Measurements from ENCODE around the gene MAP4.

MAP4 gene

GRCh38 chr3:47902746-47903145 lies 113.5 kb downstream of the MAP4 start:
- peaks cover 0 to 4% of the 10 kb centered on the region in 2 experiments for H3K4me1 ChIP-seq (ENCODE audit: control insufficient read depth in 1 of 2, insufficient read depth in 2 of 2, low read length in 2 of 2)
- H4K12ac ChIP-seq (ENCODE audit: low read depth, low read length), result no peak overlapping the region
- H3K27ac ChIP-seq (ENCODE audit: low read depth, low read length), result no peak overlapping the region
- H3K14ac ChIP-seq (ENCODE audit: low read length), result no peak overlapping the region
- no peak overlapping the region for H2BK120ac ChIP-seq (ENCODE audit: insufficient read depth, low read length, poor library complexity)
- H2BK12ac ChIP-seq (ENCODE audit: low read length), result no peak overlapping the region
- H2BK5ac ChIP-seq (ENCODE audit: low read depth, low read length, poor library complexity), result no peak overlapping the region
- no peaks in the 10 kb centered on the region for H3K79me1 ChIP-seq (ENCODE audit: low read length)
- H3K23ac ChIP-seq (ENCODE audit: low read length), result no peak overlapping the region
- no peak overlapping the region for H2AFZ ChIP-seq (ENCODE audit: insufficient read depth, low read length, poor library complexity)
- no peak overlapping the region for H3K9ac ChIP-seq (ENCODE audit: low read length)
- H3K4me3 ChIP-seq (ENCODE audit: low read depth, low read length), result no peak overlapping the region
- no peaks in the 10 kb centered on the region for H3K9me3 ChIP-seq (ENCODE audit: insufficient read depth, low read depth, low read length)
- no peak overlapping the region for H4K91ac ChIP-seq (ENCODE audit: low read depth, low read length)
- no peak overlapping the region for H4K8ac ChIP-seq (ENCODE audit: low read depth, low read length)
- no peak overlapping the region for H3K4ac ChIP-seq (ENCODE audit: low read depth, low read length)
- H3K36me3 ChIP-seq (ENCODE audit: control insufficient read depth in 1 of 2, insufficient read depth in 2 of 2, low read length in 2 of 2), result peaks cover 4 to 8% of the 10 kb centered on the region in 2 experiments
- H3K27me3 ChIP-seq (ENCODE audit: insufficient read depth, low read length), result no peaks in the 10 kb centered on the region
- DNase-seq, result no peak
- H3K18ac ChIP-seq (ENCODE audit: low read length), result no peak overlapping the region
- H2AK5ac ChIP-seq (ENCODE audit: low read length), result no peak overlapping the region
- no peak overlapping the region for H3K4me2 ChIP-seq (ENCODE audit: low read length)
- no peaks in the 10 kb centered on the region for H3K79me2 ChIP-seq (ENCODE audit: control insufficient read depth, insufficient read depth, low read length, poor library complexity)

- no peak overlapping the region for H2AK5ac ChIP-seq (ENCODE audit: low read length)
- no peak overlapping the region for H2BK5ac ChIP-seq (ENCODE audit: low read depth, low read length, poor library complexity)
- no peak overlapping the region for H4K91ac ChIP-seq (ENCODE audit: low read depth, low read length)
- H4K8ac ChIP-seq (ENCODE audit: low read depth, low read length), result no peak overlapping the region
- no peak overlapping the region for H3K23ac ChIP-seq (ENCODE audit: low read length)
- H3K9me3 ChIP-seq (ENCODE audit: insufficient read depth, low read depth, low read length), result no peaks in the 10 kb centered on the region
- H3K14ac ChIP-seq (ENCODE audit: low read length), result no peak overlapping the region
- H3K36me3 ChIP-seq (ENCODE audit: control insufficient read depth in 1 of 2, insufficient read depth in 2 of 2, low read length in 2 of 2), result peaks cover 6 to 11% of the 10 kb centered on the region in 2 experiments
- H3K4me3 ChIP-seq (ENCODE audit: low read depth, low read length), result no peak overlapping the region
- no peak for DNase-seq
- no peaks in the 10 kb centered on the region for H3K27me3 ChIP-seq (ENCODE audit: insufficient read depth, low read length)
- H3K9ac ChIP-seq (ENCODE audit: low read length), result no peak overlapping the region
- H3K79me1 ChIP-seq (ENCODE audit: low read length), result no peaks in the 10 kb centered on the region
- no peak overlapping the region for H3K4me2 ChIP-seq (ENCODE audit: low read length)
- H3K79me2 ChIP-seq (ENCODE audit: control insufficient read depth, insufficient read depth, low read length, poor library complexity), result no peaks in the 10 kb centered on the region
- no peak overlapping the region for H3K18ac ChIP-seq (ENCODE audit: low read length)
- H4K12ac ChIP-seq (ENCODE audit: low read depth, low read length), result no peak overlapping the region
- no peak overlapping the region for H3K27ac ChIP-seq (ENCODE audit: low read depth, low read length)
- H3K4ac ChIP-seq (ENCODE audit: low read depth, low read length), result no peak overlapping the region
- no peak overlapping the region for H2AFZ ChIP-seq (ENCODE audit: insufficient read depth, low read length, poor library complexity)
- H3K4me1 ChIP-seq (ENCODE audit: control insufficient read depth in 1 of 2, insufficient read depth in 2 of 2, low read length in 2 of 2), result peaks cover 0 to 4% of the 10 kb centered on the region in 2 experiments
- no peak overlapping the region for H2BK120ac ChIP-seq (ENCODE audit: insufficient read depth, low read length, poor library complexity)
- WGBS (ENCODE audit: extremely low coverage, insufficient coverage, insufficient read length), result no CpG with 5 or more reads among the region's 7 CpGs
- no peak overlapping the region for H2BK12ac ChIP-seq (ENCODE audit: low read length)
These were observed 114.9 kb downstream of the MAP4 start for GRCh38 chr3:47901280-47901833.

DNA sequence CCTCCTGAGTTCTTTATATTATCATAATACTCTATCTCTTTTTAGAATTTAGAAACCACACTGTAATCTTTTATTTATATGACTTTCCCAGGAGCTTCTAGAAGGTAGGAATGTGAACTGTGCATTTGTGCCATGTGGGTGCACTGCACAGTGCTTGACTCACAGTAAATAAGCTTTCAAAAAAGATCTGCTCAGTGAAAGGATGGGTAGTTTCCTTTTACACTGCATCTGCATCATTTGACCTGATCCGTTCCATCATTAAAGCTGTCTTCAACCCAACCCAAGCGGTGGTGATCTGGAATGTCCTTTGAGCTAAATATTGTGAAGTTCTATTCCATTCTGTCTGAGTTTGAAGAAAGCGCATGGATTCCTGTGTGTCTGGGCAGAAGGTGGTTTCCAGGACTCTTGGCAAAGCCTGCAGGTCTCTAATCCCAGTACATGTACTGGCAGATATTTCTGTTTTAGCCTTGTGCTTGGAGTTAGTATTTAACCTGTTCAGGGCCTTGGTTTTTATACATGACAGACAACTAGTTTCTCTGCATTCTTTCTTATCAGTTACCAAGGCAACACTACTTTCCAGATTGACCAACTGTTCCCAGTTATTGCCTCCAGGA lies 116.6 kb downstream of the MAP4 start:
- Histone ChIP-seq H3K27me3 (ENCODE audit: insufficient read depth, low read length) (no peaks in the 10 kb centered on the region), H4K12ac (ENCODE audit: low read depth, low read length) (no peak overlapping the region), H3K23ac (ENCODE audit: low read length) (no peak overlapping the region), H3K4me1 (ENCODE audit: control insufficient read depth in 1 of 2, insufficient read depth in 2 of 2, low read length in 2 of 2) (peaks cover 0 to 4% of the 10 kb centered on the region in 2 experiments), H4K91ac (ENCODE audit: low read depth, low read length) (no peak overlapping the region), H2BK5ac (ENCODE audit: low read depth, low read length, poor library complexity) (no peak overlapping the region), H2AFZ (ENCODE audit: insufficient read depth, low read length, poor library complexity) (no peak overlapping the region), H3K79me1 (ENCODE audit: low read length) (no peaks in the 10 kb centered on the region), H3K9me3 (ENCODE audit: insufficient read depth, low read depth, low read length) (no peaks in the 10 kb centered on the region), H3K18ac (ENCODE audit: low read length) (no peak overlapping the region), H2BK120ac (ENCODE audit: insufficient read depth, low read length, poor library complexity) (no peak overlapping the region), H3K79me2 (ENCODE audit: control insufficient read depth, insufficient read depth, low read length, poor library complexity) (no peaks in the 10 kb centered on the region), H3K9ac (ENCODE audit: low read length) (no peak overlapping the region), H3K14ac (ENCODE audit: low read length) (no peak overlapping the region), H4K8ac (ENCODE audit: low read depth, low read length) (no peak overlapping the region), H3K27ac (ENCODE audit: low read depth, low read length) (peak overlapping the region; percentile 28), H2AK5ac (ENCODE audit: low read length) (no peak overlapping the region), H2BK12ac (ENCODE audit: low read length) (no peak overlapping the region), H3K4me3 (ENCODE audit: low read depth, low read length) (no peak overlapping the region), H3K4me2 (ENCODE audit: low read length) (no peak overlapping the region), H3K4ac (ENCODE audit: low read depth, low read length) (no peak overlapping the region), H3K36me3 (ENCODE audit: control insufficient read depth in 1 of 2, insufficient read depth in 2 of 2, low read length in 2 of 2) (peaks cover 9% of the 10 kb centered on the region in 2 experiments)
- DNase-seq, result peak; percentile 52 to 69
- WGBS (ENCODE audit: extremely low coverage, insufficient coverage, insufficient read length), result no CpG with 5 or more reads among the region's 3 CpGs

DNA sequence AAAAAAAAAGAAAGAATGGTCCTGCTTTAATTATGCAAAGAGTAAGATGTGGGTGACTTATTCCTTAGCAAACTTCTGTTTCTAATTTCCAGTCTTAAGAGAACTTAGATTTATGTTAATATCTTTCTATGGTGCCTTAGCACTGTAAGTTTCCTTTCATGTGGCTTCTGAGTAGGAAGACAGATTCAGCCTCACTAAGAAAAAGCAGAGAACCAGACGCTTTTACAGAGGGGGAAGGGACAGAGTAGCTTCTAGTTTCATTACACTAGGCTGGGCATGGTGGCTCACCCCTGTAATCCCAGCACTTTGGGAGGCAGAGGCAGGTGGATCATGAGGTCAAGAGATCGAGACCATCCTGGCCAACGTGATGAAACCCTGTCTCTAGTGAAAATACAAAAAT lies 118.3 kb downstream of the MAP4 start:
- Histone ChIP-seq H3K27ac (ENCODE audit: low read depth, low read length) (no peak overlapping the region), H3K79me2 (ENCODE audit: control insufficient read depth, insufficient read depth, low read length, poor library complexity) (no peaks in the 10 kb centered on the region), H2AK5ac (ENCODE audit: low read length) (no peak overlapping the region), H3K4me3 (ENCODE audit: low read depth, low read length) (no peak overlapping the region), H2AFZ (ENCODE audit: insufficient read depth, low read length, poor library complexity) (no peak overlapping the region), H4K8ac (ENCODE audit: low read depth, low read length) (no peak overlapping the region), H4K12ac (ENCODE audit: low read depth, low read length) (no peak overlapping the region), H3K23ac (ENCODE audit: low read length) (no peak overlapping the region), H3K9me3 (ENCODE audit: insufficient read depth, low read depth, low read length) (no peaks in the 10 kb centered on the region), H4K91ac (ENCODE audit: low read depth, low read length) (no peak overlapping the region), H3K27me3 (ENCODE audit: insufficient read depth, low read length) (no peaks in the 10 kb centered on the region), H3K79me1 (ENCODE audit: low read length) (no peaks in the 10 kb centered on the region), H2BK120ac (ENCODE audit: insufficient read depth, low read length, poor library complexity) (no peak overlapping the region), H3K4ac (ENCODE audit: low read depth, low read length) (no peak overlapping the region), H2BK12ac (ENCODE audit: low read length) (no peak overlapping the region), H3K4me2 (ENCODE audit: low read length) (no peak overlapping the region), H2BK5ac (ENCODE audit: low read depth, low read length, poor library complexity) (no peak overlapping the region), H3K18ac (ENCODE audit: low read length) (no peak overlapping the region), H3K4me1 (ENCODE audit: control insufficient read depth in 1 of 2, insufficient read depth in 2 of 2, low read length in 2 of 2) (peaks cover 0 to 4% of the 10 kb centered on the region in 2 experiments), H3K9ac (ENCODE audit: low read length) (no peak overlapping the region), H3K14ac (ENCODE audit: low read length) (no peak overlapping the region), H3K36me3 (ENCODE audit: control insufficient read depth in 1 of 2, insufficient read depth in 2 of 2, low read length in 2 of 2) (peaks cover 9 to 11% of the 10 kb centered on the region in 2 experiments)
- WGBS (ENCODE audit: extremely low coverage, insufficient coverage, insufficient read length), result no CpG with 5 or more reads among the region's 3 CpGs
- no peak for DNase-seq

Data from trophoblast cell (in vitro differentiated cells and primary cell).